ENCODE results near the gene CRYAB. TPM values are rescaled to one million over a fixed set of nuclear protein-coding genes. Genes with fewer than 3 reads are reported as not detected.
A peak's percentile ranks its signal among the peaks of the same experiment; 100 is the strongest.
"Not testable (repeated sequence)": the region's sequence is repeated elsewhere in the genome, so short reads cannot be mapped to it uniquely, and the experiment has no call there.

CRYAB gene
- total RNA-seq, 6 experiments from 2014 or later: 49.6 to 125 (median 103) TPM

DNA sequence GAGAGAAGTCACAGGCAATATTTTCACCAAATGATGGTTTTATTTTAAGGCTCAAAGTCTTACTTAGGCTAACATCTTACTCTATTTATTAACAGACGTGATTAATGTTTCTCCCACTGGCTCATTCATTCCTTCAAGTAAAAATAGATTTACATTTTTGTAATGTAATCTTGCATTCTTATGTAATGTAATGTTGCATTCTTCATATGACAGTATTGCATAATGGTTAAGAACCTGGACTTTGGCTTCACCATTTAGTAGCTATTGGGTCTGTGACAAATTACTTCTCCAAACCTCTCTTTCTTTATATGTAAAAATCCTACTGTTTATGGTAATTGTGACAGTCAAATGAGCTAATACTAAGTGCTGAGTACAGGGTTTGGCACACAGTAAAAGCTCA lies 22.3 kb upstream of the CRYAB start:
- Mint-ChIP-seq H3K4me1 (ENCODE audit: low read depth) (peaks cover 48% of the 10 kb centered on the region), H3K36me3 (ENCODE audit: low read depth) (no peaks in the 10 kb centered on the region), H3K27ac (no peak overlapping the region), H3K4me3 (no peak overlapping the region), H3K9me3 (no peaks in the 10 kb centered on the region), H3K27me3 (ENCODE audit: insufficient read depth) (no peaks in the 10 kb centered on the region)
- TF ChIP-seq, protein P1, sequence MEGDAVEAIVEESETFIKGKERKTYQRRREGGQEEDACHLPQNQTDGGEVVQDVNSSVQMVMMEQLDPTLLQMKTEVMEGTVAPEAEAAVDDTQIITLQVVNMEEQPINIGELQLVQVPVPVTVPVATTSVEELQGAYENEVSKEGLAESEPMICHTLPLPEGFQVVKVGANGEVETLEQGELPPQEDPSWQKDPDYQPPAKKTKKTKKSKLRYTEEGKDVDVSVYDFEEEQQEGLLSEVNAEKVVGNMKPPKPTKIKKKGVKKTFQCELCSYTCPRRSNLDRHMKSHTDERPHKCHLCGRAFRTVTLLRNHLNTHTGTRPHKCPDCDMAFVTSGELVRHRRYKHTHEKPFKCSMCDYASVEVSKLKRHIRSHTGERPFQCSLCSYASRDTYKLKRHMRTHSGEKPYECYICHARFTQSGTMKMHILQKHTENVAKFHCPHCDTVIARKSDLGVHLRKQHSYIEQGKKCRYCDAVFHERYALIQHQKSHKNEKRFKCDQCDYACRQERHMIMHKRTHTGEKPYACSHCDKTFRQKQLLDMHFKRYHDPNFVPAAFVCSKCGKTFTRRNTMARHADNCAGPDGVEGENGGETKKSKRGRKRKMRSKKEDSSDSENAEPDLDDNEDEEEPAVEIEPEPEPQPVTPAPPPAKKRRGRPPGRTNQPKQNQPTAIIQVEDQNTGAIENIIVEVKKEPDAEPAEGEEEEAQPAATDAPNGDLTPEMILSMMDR (IDR thresholded peaks at IDR 0.05): no peak
- no peak for DNase-seq

DNA sequence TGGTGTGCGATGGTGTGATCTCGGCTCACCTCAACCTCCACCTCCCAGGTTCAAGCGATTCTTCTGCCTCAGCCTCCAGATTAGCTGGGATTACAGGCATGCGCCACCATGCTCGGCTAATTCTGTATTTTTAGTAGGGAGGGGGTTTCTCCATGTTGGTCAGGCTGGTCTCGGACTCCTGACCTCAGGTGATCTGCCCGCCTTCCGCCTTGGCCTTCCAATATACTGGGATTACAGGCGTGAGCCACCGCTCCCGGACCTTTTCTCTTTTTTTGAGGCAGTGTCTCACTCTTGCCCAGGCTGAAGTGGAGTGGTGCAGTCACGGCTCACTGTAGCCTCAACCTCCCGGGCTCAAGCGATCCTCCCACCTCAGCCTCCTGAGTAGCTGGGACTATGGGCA lies 21.6 kb upstream of the CRYAB start:
- H3K4me1 Mint-ChIP-seq (ENCODE audit: low read depth): peaks cover 41% of the 10 kb centered on the region
- not testable (repeated sequence) for H3K9me3 Mint-ChIP-seq; H3K36me3 Mint-ChIP-seq (ENCODE audit: low read depth); H3K27me3 Mint-ChIP-seq (ENCODE audit: insufficient read depth); H3K27ac Mint-ChIP-seq; H3K4me3 Mint-ChIP-seq; DNase-seq

DNA sequence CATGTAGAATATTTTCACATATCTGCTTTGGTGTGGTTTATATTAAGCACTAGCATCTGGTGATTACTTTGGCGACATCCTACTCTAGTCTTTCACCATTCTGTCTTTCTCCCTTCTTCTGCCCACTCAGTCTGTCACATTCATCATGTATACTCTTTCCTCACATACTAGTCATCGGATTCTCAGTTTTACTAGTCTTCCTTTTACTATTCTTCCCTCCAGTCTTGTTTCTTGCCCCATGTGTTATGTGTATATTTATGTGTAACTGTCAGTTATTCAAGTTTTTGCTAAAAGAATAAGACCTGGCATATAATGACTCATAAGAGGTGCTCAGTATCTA lies 21.0 kb upstream of the CRYAB start:
- Mint-ChIP-seq H3K4me1 (ENCODE audit: low read depth) (peaks cover 36% of the 10 kb centered on the region), H3K4me3 (no peak overlapping the region), H3K9me3 (no peaks in the 10 kb centered on the region), H3K36me3 (ENCODE audit: low read depth) (no peaks in the 10 kb centered on the region), H3K27ac (no peak overlapping the region), H3K27me3 (ENCODE audit: insufficient read depth) (no peaks in the 10 kb centered on the region)
- TF ChIP-seq, protein P1 (IDR thresholded peaks at IDR 0.05): no peak
- DNase-seq: no peak

DNA sequence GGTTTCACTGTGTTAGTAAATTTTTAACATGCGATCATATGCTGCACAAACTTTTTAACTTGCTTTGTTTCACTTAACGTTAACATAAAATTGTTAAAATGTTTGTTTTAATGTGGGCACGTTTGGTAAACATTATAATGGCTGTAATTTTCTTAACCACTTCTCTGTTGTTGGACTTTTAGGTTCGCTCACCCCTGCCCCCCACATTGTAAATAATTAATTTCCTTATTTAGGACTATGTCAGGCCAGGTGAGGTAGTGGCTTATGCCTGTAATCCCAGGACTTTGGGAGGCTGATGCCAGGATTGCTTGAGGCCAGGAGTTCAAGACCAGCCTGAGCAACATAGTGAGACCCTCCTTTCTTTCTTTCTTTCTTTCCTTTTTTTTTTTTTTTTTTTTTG lies 18.9 kb upstream of the CRYAB start:
- no peaks in the 10 kb centered on the region for H3K27me3 Mint-ChIP-seq (ENCODE audit: insufficient read depth)
- H3K4me1 Mint-ChIP-seq (ENCODE audit: low read depth): peaks cover 39% of the 10 kb centered on the region
- DNase-seq: no peak
- no peaks in the 10 kb centered on the region for H3K9me3 Mint-ChIP-seq
- H3K36me3 Mint-ChIP-seq (ENCODE audit: low read depth): no peaks in the 10 kb centered on the region
- H3K27ac Mint-ChIP-seq: no peak overlapping the region
- TF ChIP-seq, protein P1 (IDR thresholded peaks at IDR 0.05): no peak
- no peak overlapping the region for H3K4me3 Mint-ChIP-seq

DNA sequence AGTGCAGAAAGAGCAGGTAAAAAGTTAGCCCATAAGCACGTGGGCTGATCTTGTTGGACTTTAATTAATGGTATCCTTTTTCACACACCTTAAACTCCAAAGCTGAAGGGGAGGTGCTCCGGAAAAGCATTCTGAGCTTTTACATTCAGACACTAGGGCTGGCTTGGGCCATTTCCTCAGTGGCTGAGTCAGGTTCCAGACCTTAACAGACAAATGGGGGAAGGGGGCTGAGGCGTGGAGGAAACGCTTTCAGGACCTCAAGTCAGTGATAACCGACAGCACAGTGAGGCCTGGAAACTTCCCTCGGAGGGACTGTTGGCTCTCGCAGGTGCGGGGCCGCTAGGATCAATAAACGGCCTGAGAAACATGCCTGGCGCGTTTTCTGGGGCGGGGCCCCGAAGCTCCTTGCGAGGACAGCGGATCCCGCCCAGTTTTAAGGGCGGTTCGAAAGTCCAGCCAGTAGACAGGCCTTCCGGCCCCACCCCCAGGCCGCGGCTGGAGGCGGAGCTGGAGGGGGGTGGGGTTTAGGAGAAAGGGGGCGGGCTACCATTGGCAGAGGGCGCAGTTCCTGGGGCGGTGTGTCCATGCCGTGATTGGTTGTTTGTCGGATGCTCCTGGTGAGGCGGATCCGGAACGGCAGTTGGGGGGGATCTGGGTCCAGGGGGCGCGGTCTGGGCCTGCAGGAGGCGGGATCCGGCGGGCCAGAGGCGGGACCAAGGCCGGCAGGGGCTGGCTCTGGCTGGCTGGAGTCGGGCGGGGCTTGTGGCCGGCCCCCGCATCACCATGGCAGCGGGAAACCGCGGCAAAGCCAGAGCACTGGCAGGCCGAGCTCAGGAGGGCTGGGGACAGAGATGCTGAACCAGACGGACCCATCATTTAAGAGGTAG lies 15.2 kb upstream of the CRYAB start:
- Mint-ChIP-seq H3K36me3 (ENCODE audit: low read depth) (no peaks in the 10 kb centered on the region), H3K27ac (peak overlapping the region; percentile 92), H3K27me3 (ENCODE audit: insufficient read depth) (no peaks in the 10 kb centered on the region; the same call in 1 of the 2 replicates), H3K4me1 (ENCODE audit: low read depth) (peaks cover 55% of the 10 kb centered on the region), H3K4me3 (peak overlapping the region; percentile 90), H3K9me3 (no peaks in the 10 kb centered on the region)
- DNase-seq: peak; percentile 92
- TF ChIP-seq, protein P1 (IDR thresholded peaks at IDR 0.05): peak; percentile 33; the same call in 1 of the 2 replicates

DNA sequence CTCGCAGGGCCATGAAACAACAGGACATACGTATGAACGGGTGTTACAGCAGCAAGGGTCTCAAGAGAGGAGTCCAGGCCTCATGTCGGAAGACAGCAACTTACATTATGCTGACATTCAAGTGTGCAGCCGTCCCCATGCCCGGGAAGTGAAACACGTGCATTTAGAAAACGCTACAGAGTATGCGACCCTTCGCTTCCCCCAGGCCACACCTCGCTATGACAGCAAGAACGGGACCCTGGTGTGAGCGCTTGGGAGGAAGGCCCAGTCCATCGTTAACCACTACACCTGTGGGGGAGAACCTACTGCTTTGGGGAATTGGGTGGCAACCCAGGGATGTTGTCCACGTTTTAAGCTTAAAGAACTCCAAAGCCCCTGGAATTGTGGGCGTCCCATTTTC lies 14.4 kb upstream of the CRYAB start:
- DNase-seq: no peak
- no peaks in the 10 kb centered on the region; the same call in 1 of the 2 replicates for H3K27me3 Mint-ChIP-seq (ENCODE audit: insufficient read depth)
- peak overlapping the region; percentile 34; the same call in 1 of the 2 replicates for H3K4me3 Mint-ChIP-seq
- H3K4me1 Mint-ChIP-seq (ENCODE audit: low read depth): peaks cover 63% of the 10 kb centered on the region
- H3K27ac Mint-ChIP-seq: peak overlapping the region; percentile 92
- H3K36me3 Mint-ChIP-seq (ENCODE audit: low read depth): no peaks in the 10 kb centered on the region
- H3K9me3 Mint-ChIP-seq: no peaks in the 10 kb centered on the region
- TF ChIP-seq, protein P1 (IDR thresholded peaks at IDR 0.05): no peak

All from HFFc6 (cell line).